GM12875 (cell line): ENCODE data around the gene HOXC6.
A peak's percentile ranks its signal among the peaks of the same experiment; 100 is the strongest.

ENCODE experiments used
- H3K4me3 ChIP-seq: one replicate; pipeline ENCODE4 v1.5.1; 2011; ENCODE audit warnings: low read depth, low read length, control low read depth
- TF ChIP-seq, protein P1 (sequence below): IDR thresholded peaks from 2 replicates; pipeline ENCODE4 v1.5.1; 2011; ENCODE audit warnings: low read depth, mild to moderate bottlenecking, control low read depth, inconsistent platforms, low read length, moderate library complexity, borderline replicate concordance; ENCODE audit not compliant: insufficient read depth

The HOXC6 gene

DNA sequence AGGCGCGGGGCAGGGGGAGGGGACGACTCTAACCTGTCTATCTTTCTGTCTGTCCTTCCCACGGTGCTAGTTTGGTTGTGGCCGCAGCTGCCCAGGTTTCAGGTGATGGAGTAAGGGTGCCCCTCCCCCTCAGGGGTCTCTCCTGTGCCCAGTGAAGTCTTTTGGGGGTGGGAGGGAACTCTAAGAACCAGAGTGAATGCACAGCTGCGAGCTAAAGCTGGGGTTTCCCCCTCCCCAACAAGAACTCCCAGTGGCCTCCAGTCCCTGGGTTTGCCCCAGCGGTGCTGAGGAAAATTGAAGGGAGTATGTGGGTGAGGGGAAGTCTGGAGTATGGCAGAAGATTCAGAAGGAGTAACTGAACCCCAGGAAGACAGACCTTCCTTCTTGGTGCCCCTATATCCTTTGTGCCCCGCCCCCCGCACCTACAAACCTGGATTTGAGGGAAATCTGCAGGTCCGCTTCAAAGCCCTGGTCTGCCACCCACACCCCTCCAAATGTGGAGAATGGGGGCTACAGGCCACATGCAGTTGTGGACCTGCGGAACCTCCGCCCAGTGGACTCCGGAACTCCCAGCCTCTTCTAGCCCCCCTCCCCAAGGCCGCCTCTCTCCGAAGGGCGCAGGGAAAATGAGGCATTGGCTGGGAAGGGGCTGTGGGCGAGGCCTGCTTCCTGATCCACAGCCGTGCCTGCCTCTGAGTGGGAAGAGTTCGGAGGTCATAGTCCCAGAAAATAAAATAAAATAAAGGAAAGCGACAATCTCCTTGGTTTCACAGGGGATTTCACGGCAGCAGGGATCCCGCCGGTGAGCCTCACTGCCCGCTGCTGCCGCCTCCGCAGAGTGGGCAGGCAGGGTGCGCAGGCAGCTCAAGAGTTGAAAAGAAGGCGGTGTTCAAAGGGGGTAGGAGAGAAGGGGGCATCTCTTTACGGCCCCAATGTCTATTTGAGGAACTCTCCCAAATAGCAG is 31.7 kb upstream of the HOXC6 start:
- H3K4me3 ChIP-seq, result peak overlapping the region; percentile 49

DNA sequence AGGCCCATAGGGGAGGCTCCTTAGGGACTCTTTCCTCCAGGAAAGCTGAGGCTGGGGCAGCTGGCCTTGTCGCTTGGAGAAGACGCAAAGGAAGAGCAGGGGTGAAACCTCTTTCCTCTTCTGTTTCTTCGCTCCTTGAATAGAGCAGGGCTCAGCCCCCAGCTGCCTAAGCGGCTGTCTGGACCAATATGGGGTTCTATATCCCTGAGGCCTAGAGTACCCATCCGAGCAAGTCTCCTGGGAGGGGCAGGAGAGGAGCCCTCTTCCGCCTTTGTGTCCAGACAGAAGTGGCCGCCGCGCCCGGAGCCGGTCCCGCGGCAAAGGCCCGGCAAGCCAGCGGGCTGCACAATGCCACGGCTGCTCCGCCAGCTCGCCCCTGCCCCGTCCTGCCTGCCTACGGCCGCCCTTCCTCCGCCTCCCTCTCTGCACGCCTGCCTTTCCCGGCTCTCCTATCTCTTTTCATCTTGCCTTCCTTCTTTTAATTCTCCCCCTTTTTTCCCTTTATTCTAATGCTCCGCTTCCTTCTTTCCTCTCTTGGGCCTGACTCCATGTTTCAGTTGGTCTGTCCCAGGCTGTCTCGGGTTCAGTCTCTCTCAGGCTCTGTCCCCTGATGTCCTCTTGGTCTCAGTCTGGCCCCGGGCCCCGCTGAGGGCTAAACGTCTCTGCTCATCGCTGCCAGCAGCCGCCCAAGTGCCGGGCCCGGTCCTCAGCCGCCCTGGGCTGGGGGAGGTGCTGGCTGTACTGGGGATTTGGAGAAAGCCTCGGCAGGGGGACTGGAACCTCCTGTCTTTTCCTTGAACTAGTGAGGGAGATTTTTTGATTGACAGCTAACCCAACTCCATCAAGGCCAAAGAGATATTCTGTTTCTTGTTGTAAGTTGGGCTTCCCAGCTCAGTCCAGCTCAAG is 30.8 kb upstream of the HOXC6 start:
- no peak overlapping the region for H3K4me3 ChIP-seq
- TF ChIP-seq, protein P1, sequence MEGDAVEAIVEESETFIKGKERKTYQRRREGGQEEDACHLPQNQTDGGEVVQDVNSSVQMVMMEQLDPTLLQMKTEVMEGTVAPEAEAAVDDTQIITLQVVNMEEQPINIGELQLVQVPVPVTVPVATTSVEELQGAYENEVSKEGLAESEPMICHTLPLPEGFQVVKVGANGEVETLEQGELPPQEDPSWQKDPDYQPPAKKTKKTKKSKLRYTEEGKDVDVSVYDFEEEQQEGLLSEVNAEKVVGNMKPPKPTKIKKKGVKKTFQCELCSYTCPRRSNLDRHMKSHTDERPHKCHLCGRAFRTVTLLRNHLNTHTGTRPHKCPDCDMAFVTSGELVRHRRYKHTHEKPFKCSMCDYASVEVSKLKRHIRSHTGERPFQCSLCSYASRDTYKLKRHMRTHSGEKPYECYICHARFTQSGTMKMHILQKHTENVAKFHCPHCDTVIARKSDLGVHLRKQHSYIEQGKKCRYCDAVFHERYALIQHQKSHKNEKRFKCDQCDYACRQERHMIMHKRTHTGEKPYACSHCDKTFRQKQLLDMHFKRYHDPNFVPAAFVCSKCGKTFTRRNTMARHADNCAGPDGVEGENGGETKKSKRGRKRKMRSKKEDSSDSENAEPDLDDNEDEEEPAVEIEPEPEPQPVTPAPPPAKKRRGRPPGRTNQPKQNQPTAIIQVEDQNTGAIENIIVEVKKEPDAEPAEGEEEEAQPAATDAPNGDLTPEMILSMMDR, result no peak

More for the DNA sequence above, 31.7 kb upstream of the HOXC6 start:
- TF ChIP-seq, protein P1, result no peak

DNA sequence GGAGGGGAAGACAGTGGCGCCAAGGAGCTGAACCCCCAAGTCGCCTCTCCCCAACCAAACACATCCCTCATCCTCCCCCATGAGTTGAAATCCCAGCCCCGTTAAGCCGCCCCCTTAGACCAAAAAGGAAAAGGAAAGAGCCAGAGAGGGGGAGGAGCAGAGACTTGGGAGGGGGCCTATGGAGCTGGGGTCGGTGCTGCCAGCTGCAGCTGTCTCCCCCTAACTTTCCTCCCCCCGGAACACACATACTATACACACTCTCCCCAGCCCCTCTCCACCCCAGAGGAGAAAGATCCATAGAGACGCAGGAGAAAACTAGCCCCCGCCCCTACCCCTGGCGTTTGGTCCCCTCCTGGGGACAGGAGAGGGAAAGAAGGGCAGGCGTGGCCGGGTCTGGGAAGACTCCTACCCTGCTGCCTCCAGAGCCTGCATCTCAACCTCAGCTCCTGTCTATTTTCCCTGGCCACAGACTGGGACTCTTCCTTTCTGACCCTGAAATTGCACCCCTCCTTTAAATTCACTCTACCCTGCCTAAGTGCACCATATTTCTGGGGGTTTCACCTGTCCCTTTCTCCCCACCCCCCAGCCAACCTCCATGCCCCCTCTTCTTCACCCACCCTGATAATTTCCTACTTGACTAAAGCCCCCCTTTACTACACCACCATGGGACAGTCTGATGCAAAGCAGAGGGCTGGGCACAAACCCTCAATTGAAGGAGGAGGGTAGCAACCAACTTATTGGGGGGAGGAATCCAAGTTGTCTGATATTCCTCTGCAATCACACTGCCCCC is 29.9 kb upstream of the HOXC6 start:
- TF ChIP-seq, protein P1, result no peak
- H3K4me3 ChIP-seq, result no peak overlapping the region

DNA sequence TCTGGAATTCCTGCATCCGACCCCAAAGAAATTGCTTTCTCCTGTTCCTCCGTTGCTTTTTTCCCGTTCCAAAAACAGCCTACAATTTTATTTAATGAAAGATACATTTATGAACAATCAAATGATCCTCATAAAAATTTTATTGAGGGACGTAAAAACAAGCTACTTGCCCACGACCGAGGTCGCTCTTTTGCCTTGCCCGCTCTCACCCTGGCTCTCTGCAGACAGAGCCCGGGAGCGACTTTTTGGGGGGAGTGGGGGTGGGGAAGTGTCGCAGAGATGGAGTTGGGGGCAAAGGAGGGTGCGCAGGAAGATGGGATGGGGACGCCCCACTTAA is 29.4 kb upstream of the HOXC6 start:
- TF ChIP-seq, protein P1, result no peak
- no peak overlapping the region for H3K4me3 ChIP-seq

DNA sequence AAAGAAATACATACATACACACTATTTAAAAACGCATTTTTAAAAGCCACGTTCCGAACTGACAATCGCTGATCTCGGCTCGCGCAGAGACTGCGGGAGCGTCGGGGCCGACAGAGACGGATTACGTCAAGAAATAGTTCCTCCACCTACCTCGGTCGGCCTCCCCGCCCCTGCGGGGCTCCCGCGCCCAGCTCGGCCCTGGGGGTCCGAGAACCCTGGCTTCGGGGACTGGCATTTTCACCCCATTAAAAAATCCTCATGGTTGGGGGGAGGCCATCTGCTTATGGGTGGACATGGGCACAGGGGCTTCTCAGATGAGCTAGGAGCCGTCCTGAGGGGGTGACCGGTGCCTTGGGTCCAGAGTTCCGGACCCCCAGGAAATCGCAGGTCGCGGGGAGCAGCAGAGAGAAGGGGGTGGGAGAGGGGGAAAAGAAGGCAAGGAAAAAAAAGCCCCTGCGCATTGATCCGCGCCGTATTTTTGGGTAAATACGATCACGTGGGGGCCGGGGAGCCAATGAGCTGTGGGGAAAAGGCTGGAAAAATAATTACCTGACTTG is 28.6 kb upstream of the HOXC6 start:
- TF ChIP-seq, protein P1, result no peak
- no peak overlapping the region for H3K4me3 ChIP-seq

DNA sequence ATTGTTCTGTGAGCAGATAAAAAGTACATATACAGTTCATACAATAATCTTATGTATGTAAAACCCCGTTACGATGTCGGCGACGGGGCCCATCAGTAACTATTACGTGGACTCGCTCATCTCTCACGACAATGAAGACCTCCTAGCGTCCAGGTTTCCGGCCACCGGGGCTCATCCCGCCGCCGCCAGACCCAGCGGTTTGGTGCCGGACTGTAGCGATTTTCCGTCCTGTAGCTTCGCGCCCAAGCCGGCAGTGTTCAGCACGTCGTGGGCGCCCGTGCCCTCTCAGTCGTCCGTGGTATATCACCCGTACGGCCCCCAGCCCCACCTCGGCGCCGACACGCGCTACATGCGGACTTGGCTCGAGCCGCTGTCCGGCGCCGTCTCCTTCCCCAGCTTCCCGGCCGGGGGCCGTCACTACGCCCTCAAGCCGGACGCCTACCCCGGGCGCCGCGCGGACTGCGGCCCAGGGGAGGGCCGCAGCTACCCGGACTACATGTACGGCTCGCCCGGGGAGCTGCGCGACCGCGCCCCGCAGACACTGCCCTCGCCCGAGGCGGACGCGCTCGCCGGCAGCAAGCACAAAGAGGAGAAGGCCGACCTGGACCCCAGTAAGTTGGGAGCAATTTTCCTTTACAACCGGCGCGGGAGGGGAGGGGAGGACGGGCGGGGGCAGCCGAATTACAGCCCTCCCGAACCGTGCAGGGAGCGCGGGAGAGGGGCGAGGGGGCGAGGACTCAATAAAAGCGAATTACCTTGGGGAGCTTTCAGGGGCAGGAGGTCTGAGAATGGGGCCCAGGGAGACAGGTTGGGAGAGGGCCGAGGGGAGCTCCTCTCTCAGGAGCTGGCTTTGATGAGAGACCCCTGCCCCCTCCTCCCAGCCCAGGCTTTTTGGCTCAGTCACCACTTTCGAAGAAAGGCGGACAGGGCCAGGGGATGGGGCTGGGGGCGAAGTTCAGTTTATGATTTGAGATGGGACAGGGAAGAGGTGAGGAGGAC is 27.8 kb upstream of the HOXC6 start, which contains the start of gene HOXC9:
Gene HOXC9, plus strand, starts transcription at position 46 of the 999 bp plus-strand sequence. Its CDS starts 28 bp downstream, at position 74.
- TF ChIP-seq, protein P1, result no peak
- no peak within 1 kb of the TSS for H3K4me3 ChIP-seq
